ENCODE data around the gene IQCM.

Gene IQCM

DNA sequence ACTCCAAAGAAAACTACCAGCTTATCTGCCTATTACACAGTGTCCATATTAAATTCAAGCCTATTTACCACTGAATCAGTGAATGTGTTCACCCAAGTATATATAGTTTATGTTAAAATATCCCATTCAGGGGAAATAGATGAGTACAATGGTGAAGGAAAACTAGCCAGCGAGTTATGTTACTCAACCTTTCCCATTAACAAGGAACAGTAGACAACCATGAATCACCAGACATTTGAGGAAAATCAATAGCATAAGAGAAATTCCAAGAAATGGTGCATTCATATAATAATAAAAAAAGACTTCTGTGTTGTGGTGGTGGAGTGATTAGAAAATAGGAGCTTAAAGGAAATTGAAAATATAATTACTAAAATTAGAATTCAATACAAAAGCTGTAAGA, 21.3 kb downstream of the IQCM start:
- Mint-ChIP-seq H3K27me3 (ENCODE audit: low read depth) (no peaks in the 10 kb centered on the region), H3K9me3 (no peaks in the 10 kb centered on the region), H3K4me1 (ENCODE audit: low read depth) (no peaks in the 10 kb centered on the region)

DNA sequence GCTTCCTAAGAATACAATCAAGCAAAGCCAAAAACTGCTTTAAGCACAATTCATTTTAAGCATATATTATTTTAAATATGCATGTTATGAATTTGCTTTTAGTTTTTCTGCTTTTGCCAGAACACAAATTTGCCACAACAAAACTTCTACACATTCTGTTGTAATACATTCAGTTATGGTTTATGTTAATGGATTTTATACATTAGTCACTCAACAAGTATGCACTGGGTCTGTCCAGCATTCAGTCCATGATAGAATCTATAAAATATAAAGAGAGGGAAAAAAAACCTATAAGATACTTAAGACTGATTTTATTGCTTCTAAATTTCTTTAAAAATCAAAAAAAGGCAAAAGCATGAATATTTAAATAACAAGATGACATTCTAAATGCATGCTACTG, 22.2 kb downstream of the IQCM start:
- no peaks in the 10 kb centered on the region for H3K27me3 Mint-ChIP-seq (ENCODE audit: low read depth)

More for the DNA sequence above, 21.3 kb downstream of the IQCM start:
- no peaks in the 10 kb centered on the region for H3K36me3 Mint-ChIP-seq (ENCODE audit: low read depth)
- no peak overlapping the region for H3K4me3 Mint-ChIP-seq
- no peak overlapping the region for H3K27ac Mint-ChIP-seq

DNA sequence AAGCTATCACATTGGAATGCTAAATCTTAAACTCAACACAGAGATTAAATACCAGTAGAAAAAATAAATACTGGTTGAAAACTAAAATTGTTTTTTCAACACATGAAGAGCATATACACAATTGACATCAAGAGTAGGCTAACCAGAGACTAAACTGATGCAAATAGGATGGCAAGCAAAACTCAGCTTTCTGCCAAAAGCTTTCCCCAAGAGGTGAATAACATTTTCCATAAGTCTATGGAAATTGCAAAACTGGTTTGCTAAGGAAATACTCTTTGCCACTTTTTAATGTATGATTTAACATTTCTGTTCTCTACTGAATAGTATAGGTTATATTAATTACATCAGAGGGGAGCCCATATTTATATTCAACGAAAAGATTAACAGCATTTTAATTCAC, 23.8 kb downstream of the IQCM start:
- Mint-ChIP-seq H3K4me1 (ENCODE audit: low read depth) (no peaks in the 10 kb centered on the region), H3K9me3 (no peaks in the 10 kb centered on the region), H3K27me3 (ENCODE audit: low read depth) (no peaks in the 10 kb centered on the region), H3K27ac (no peak overlapping the region), H3K4me3 (no peak overlapping the region), H3K36me3 (ENCODE audit: low read depth) (no peaks in the 10 kb centered on the region)

More for the DNA sequence above, 22.2 kb downstream of the IQCM start:
- no peak overlapping the region for H3K4me3 Mint-ChIP-seq
- no peaks in the 10 kb centered on the region for H3K4me1 Mint-ChIP-seq (ENCODE audit: low read depth)
- H3K27ac Mint-ChIP-seq: no peak overlapping the region
- H3K9me3 Mint-ChIP-seq: no peaks in the 10 kb centered on the region
- no peaks in the 10 kb centered on the region for H3K36me3 Mint-ChIP-seq (ENCODE audit: low read depth)

DNA sequence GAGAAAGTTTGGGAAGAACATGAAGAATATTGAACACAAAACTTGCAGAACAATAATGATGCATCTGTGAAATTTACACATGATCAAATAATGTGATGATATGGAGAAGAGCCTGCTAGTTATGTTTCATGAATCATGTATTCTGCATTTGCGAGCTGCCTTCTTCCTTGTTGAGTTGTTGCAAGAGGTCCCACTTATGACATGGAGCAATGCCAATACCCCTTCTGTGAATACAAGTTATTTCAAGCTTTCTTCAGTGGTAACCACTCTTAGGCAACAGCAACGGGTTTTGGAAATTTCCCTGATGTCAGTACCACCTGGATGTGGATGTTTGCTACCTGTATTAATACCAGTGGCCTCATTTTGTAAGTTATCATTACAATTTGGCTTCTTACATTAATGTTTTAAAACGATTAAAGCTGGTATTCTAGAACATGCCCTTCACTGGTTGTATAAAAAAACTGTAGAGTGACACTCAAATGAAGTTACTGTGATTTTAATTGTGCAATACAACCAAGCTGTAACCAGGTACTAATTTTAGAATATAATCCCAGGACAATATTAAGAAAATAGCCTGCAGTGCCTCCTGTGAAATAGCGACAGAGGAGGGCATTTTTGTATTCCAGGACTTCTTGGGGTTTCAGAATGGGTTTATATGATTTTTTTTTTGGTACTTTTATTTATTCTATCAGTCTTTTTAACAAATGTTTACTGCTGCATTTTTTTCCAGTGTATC, 25.3 kb downstream of the IQCM start:
- H3K4me1 Mint-ChIP-seq (ENCODE audit: low read depth): no peaks in the 10 kb centered on the region
- H3K36me3 Mint-ChIP-seq (ENCODE audit: low read depth): no peaks in the 10 kb centered on the region

DNA sequence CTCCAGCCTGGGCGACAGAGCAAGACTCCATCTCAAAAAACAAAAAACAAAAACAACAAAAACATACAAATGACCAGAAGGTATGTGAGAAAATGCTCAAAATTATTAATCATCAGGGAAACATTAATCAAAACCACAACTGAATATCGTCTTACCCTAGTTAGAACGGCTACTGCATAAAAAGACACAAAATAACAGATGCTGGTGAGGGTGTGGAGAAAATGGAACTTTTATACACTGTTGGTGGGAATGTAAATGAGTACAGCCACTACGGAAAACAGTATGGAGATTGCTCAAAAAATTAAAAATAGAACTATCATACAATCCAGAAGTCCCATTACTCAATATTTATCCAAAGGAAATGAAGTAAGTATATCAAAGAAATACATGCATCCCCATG, 27.3 kb downstream of the IQCM start:
- Mint-ChIP-seq H3K4me1 (ENCODE audit: low read depth) (no peaks in the 10 kb centered on the region), H3K36me3 (ENCODE audit: low read depth) (no peaks in the 10 kb centered on the region), H3K4me3 (no peak overlapping the region), H3K9me3 (no peaks in the 10 kb centered on the region), H3K27ac (no peak overlapping the region), H3K27me3 (ENCODE audit: low read depth) (no peaks in the 10 kb centered on the region)

More for the DNA sequence above, 25.3 kb downstream of the IQCM start:
- Mint-ChIP-seq H3K4me3 (no peak overlapping the region), H3K27me3 (ENCODE audit: low read depth) (no peaks in the 10 kb centered on the region), H3K27ac (no peak overlapping the region), H3K9me3 (no peaks in the 10 kb centered on the region)

DNA sequence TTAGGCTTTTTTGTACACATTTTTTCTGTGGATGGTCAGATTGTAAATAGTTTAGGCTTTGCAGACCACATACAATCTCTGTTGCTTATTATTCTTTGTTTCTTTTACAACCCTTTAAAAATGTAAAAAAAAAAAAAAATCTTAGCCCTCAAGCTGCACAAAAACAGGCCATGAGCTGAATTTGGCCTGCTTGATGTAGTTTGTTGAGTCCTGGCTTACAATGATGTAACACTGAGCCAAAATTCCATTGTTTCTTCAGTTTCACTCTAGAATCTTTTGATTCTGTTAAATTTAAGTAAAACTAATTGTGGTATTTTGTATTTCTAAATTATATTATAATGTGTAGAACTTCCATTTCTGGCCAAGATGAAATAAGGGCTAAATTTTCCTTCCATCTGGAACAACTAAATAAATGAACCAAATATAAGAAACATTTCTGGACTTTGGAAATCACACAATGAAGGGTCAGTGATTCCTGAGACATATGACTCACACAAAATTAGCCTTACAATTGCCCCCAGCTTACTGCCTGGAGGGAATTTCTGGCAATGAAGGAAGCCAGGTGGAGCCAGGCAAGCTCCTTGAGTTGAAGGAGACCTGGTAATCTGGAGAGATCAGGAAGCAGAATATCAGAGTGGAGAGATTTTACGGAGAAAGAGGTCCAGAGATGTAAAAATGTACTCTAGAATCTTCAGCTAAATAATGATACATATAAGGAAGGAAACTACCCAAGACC, 29.8 kb downstream of the IQCM start:
- Mint-ChIP-seq H3K4me3 (no peak overlapping the region), H3K4me1 (ENCODE audit: low read depth) (no peaks in the 10 kb centered on the region), H3K36me3 (ENCODE audit: low read depth) (no peaks in the 10 kb centered on the region), H3K27me3 (ENCODE audit: low read depth) (no peaks in the 10 kb centered on the region), H3K27ac (no peak overlapping the region), H3K9me3 (no peaks in the 10 kb centered on the region)

DNA sequence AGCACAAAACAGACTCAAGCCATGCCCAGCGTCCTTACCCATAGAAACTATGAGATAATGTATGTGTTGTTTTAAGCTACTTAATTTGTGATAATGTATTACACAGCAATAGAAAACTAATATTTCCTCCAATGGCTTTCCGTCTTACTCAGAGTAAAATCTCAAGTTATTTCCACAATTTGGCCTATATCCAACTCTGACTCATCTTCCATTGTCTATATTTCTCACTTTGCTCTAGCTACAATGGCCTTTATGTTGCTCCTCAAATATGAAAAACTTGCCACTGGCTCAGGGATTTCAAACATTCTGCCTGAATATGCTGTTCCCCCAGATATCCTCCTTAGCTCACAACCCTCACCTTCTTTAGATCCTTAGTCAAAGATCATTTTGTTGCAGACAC, 31.6 kb downstream of the IQCM start:
- Mint-ChIP-seq H3K4me1 (ENCODE audit: low read depth) (no peaks in the 10 kb centered on the region), H3K36me3 (ENCODE audit: low read depth) (no peaks in the 10 kb centered on the region), H3K27me3 (ENCODE audit: low read depth) (no peaks in the 10 kb centered on the region), H3K27ac (no peak overlapping the region), H3K9me3 (no peaks in the 10 kb centered on the region), H3K4me3 (no peak overlapping the region)

DNA sequence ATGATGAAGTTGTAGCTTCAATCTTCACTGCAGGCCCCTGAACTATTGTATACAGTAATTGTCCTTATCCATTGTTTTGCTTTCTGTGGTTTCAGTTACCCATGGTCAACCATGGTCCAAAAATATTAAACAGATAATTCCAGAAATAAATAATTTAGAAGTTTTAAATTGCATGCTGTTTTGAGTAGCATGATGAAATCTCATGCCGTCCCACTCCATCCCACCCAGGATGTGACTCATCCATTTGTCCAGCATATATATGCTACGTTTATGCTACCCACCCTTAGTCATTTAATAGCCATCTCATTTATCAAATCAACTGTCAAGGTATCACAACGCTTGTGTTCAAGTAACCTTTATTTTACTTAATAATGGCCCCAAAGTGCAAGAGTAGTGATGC, 34.5 kb downstream of the IQCM start:
- H3K4me1 Mint-ChIP-seq (ENCODE audit: low read depth): no peaks in the 10 kb centered on the region

DNA sequence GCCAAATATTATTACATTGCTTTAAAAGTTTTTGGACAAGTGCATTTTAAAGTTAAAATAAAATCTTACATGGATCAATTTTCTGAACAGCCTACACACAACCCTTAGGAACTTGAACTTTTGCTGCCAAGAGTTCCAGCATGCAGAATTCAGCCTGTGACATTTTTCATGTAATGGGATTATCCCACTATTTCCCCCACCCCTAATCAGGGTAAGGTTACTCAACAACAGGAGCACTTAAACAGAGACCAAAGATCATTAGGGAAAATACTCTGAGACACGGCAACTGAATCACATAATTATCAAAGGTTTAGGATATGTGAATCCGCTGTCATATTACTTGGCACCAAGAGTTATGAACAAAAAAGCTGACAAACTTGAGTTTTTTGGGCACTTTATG, 47.2 kb downstream of the IQCM start:
- H3K27me3 Mint-ChIP-seq (ENCODE audit: low read depth): no peaks in the 10 kb centered on the region

More for the DNA sequence above, 34.5 kb downstream of the IQCM start:
- Mint-ChIP-seq H3K27ac (no peak overlapping the region), H3K9me3 (no peaks in the 10 kb centered on the region), H3K4me3 (no peak overlapping the region), H3K36me3 (ENCODE audit: low read depth) (no peaks in the 10 kb centered on the region), H3K27me3 (ENCODE audit: low read depth) (no peaks in the 10 kb centered on the region)

DNA sequence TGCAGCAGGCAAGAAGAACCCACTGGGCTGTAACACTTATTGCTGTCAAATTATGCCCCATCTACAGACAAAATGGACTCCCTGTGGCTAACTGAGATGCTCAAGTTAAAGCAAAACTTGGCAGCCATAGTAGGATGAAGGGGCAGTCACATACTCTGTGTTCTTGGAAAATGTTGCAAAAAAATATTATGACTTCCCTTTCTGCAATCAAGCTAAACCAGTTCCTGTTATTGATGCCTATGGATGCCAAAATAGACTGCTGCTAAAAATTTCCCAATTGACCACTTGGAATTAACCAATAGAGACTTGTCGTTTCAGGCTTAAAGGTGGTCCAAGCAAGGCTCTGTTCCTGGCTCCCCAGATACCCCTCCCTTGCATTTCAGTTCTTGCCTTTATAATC, 49.5 kb downstream of the IQCM start:
- no peak overlapping the region for H3K27ac Mint-ChIP-seq

More for the DNA sequence above, 47.2 kb downstream of the IQCM start:
- no peaks in the 10 kb centered on the region for H3K4me1 Mint-ChIP-seq (ENCODE audit: low read depth)
- no peaks in the 10 kb centered on the region for H3K9me3 Mint-ChIP-seq
- no peaks in the 10 kb centered on the region for H3K36me3 Mint-ChIP-seq (ENCODE audit: low read depth)
- H3K27ac Mint-ChIP-seq: no peak overlapping the region
- no peak overlapping the region for H3K4me3 Mint-ChIP-seq

DNA sequence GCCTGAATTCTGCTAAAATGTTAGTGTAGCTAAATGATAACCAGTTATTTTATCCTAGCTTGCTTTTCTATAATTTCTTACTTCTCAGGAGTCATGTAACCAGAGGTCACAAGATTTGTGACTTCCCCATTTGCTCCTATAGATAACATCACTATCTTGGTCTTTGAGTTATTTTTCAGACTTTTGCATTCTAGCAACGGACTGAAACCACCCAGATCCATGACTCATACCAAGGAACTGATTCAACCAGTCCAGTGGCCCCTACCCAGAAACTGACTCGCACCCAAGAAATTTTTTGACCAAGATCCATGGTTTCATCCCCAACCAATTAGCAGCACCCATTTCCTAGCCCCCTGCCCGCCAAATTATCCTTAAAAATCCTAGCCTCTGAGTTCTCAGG, 50.0 kb downstream of the IQCM start:
- no peaks in the 10 kb centered on the region for H3K27me3 Mint-ChIP-seq (ENCODE audit: low read depth)
- no peaks in the 10 kb centered on the region for H3K4me1 Mint-ChIP-seq (ENCODE audit: low read depth)
- H3K27ac Mint-ChIP-seq: no peak overlapping the region
- no peaks in the 10 kb centered on the region for H3K36me3 Mint-ChIP-seq (ENCODE audit: low read depth)
- H3K9me3 Mint-ChIP-seq: no peaks in the 10 kb centered on the region
- H3K4me3 Mint-ChIP-seq: no peak overlapping the region

More for the DNA sequence above, 49.5 kb downstream of the IQCM start:
- Mint-ChIP-seq H3K9me3 (no peaks in the 10 kb centered on the region), H3K4me1 (ENCODE audit: low read depth) (no peaks in the 10 kb centered on the region), H3K36me3 (ENCODE audit: low read depth) (no peaks in the 10 kb centered on the region), H3K27me3 (ENCODE audit: low read depth) (no peaks in the 10 kb centered on the region), H3K4me3 (no peak overlapping the region)

DNA sequence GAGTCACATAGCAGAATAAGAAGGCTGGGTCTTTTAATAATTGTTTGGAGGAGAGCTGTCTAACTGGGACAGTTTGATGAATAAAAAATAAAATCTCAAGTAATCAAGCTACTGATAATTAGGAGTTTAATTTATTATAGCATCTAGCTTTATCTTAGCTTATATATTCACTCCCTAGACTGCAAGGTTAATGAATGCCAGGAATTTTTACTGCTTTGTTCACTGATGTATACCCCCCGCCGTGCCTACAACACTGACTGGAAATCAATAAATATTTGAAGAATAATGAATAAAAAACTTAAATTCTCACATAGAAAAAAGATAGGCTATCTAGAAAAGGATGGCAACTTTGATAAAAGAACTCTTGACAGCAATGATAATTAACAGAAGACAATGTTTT, 59.7 kb downstream of the IQCM start:
- no peaks in the 10 kb centered on the region for H3K36me3 Mint-ChIP-seq (ENCODE audit: low read depth)
- no peaks in the 10 kb centered on the region for H3K27me3 Mint-ChIP-seq (ENCODE audit: low read depth)
- H3K27ac Mint-ChIP-seq: no peak overlapping the region
- no peaks in the 10 kb centered on the region for H3K4me1 Mint-ChIP-seq (ENCODE audit: low read depth)
- H3K9me3 Mint-ChIP-seq: no peaks in the 10 kb centered on the region
- no peak overlapping the region for H3K4me3 Mint-ChIP-seq

DNA sequence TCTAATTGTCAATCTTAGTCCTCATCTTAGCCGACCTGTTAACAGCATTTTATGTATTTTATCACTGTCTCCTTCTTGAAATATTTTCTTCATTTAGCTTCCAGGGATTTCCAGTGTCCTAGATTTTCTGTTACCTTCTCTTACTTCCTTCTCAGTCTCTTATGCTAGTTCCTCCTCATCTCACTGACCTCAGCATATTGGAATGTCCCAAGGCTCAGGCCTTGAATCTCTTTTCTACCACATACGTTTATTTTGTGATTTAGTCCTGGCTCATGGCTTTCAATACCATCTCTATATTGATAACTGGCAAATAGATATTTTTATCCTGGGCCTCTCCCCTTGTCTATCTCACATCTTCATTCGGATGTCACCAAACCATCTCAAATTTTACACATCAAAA, 61.1 kb downstream of the IQCM start:
- Mint-ChIP-seq H3K4me3 (no peak overlapping the region), H3K27me3 (ENCODE audit: low read depth) (no peaks in the 10 kb centered on the region), H3K4me1 (ENCODE audit: low read depth) (no peaks in the 10 kb centered on the region), H3K9me3 (no peaks in the 10 kb centered on the region), H3K27ac (no peak overlapping the region), H3K36me3 (ENCODE audit: low read depth) (no peaks in the 10 kb centered on the region)

DNA sequence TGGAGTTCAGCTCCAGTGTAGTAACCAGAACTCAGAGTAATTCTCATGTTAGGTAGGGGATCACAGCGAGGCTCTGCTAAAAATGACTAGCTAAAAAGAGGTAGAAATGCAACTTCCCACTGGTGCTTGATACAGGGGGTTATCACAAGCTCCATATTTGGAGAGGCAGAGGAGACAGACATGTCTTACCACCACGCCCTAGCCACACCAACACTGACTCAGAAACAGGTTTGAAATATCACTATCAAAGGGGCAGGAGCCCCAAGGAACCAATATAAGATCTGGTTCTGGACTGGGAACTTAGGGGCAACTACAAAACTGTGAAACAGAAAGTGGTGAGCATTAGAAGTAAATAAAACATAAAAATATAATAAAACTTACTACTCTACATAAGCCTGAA, 62.9 kb downstream of the IQCM start:
- H3K4me1 Mint-ChIP-seq (ENCODE audit: low read depth): no peaks in the 10 kb centered on the region
- no peaks in the 10 kb centered on the region for H3K27me3 Mint-ChIP-seq (ENCODE audit: low read depth)
- no peak overlapping the region for H3K27ac Mint-ChIP-seq
- H3K36me3 Mint-ChIP-seq (ENCODE audit: low read depth): no peaks in the 10 kb centered on the region
- H3K9me3 Mint-ChIP-seq: no peaks in the 10 kb centered on the region
- H3K4me3 Mint-ChIP-seq: no peak overlapping the region

DNA sequence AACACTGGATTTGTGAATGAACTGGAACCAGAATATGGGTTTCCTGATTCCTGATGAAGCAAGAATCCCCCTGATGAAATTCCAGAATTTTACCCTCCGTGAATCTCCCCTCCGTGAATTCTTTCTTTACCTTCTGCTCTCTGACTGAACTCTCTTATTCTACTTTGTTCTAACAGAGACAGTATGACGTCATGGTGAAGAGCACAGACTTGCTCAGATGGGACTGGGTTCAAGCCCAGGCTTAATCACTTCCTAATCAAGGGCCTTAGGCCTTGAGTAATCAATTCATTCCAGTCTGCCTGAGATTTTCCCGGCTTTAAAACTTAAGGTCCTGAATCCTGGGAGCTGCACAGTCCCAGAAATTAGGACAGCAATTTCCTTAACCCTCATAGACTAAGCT, 64.5 kb downstream of the IQCM start:
- Mint-ChIP-seq H3K9me3 (no peaks in the 10 kb centered on the region), H3K36me3 (ENCODE audit: low read depth) (no peaks in the 10 kb centered on the region), H3K27me3 (ENCODE audit: low read depth) (no peaks in the 10 kb centered on the region), H3K27ac (no peak overlapping the region), H3K4me3 (no peak overlapping the region), H3K4me1 (ENCODE audit: low read depth) (no peaks in the 10 kb centered on the region)
